K562 (cell line): ENCODE measurements around the gene NUP62CL. TPM values are rescaled to one million over a fixed set of nuclear protein-coding genes. Genes with fewer than 3 reads are reported as not detected.

ENCODE experiments used
- ARNT ChIP-seq, 2 experiments: fragments of 450-650 bp; IDR thresholded peaks; 2 replicates each; pipeline ENCODE4 v1.6.1; 2016; ENCODE audit warnings: mild to moderate bottlenecking in 1 of 2
- BRF1 ChIP-seq: IDR thresholded peaks from 3 replicates; pipeline ENCODE4 v1.6.1; 2011; ENCODE audit warnings: borderline replicate concordance, mild to moderate bottlenecking; ENCODE audit not compliant: insufficient read length; ENCODE audit errors: extremely low read depth
- CBX5 ChIP-seq: IDR thresholded peaks from 2 replicates; pipeline ENCODE4 v1.6.1; 2014; ENCODE audit warnings: low read depth, borderline replicate concordance
- E2F4 ChIP-seq: sonication (generic); formaldehyde crosslinking; IDR thresholded peaks from 2 replicates; pipeline ENCODE4 v1.8.0; 2022; ENCODE audit warnings: mild to moderate bottlenecking, low read depth, missing genetic modification reagents
- HDAC2 ChIP-seq: fragments of 450-650 bp; IDR thresholded peaks from 2 replicates; pipeline ENCODE4 v1.6.1; 2016; ENCODE audit warnings: mild to moderate bottlenecking
- MTF1 ChIP-seq: fragments of 250-450 bp; sonication (Bioruptor Pico); IDR thresholded peaks from 2 replicates; pipeline ENCODE4 v1.9.0; 2021; ENCODE audit warnings: moderate library complexity, mild to moderate bottlenecking, inconsistent platforms, borderline replicate concordance
- NCOA6 ChIP-seq: fragments of 450-650 bp; IDR thresholded peaks from 2 replicates; pipeline ENCODE4 v1.6.1; 2017; ENCODE audit warnings: mild to moderate bottlenecking
- NFXL1 ChIP-seq: fragments of 450-650 bp; formaldehyde crosslinking; IDR thresholded peaks from 2 replicates; pipeline ENCODE4 v1.4.0; 2021; ENCODE audit warnings: mild to moderate bottlenecking
- NR4A1 ChIP-seq, 2 experiments: fragments of 250-450 bp in 1 of 2; fragments of 450-650 bp in 1 of 2; sonication (Bioruptor Pico) in 1 of 2; IDR thresholded peaks; 2 replicates each; pipeline versions ENCODE4 v1.4.0 to v1.6.1; 2016 to 2020; ENCODE audit warnings: mild to moderate bottlenecking in 2 of 2, missing compliant biosample characterization in 1 of 2, missing genetic modification characterization in 1 of 2, moderate library complexity in 1 of 2
- PHF21A ChIP-seq: fragments of 450-650 bp; IDR thresholded peaks from 2 replicates; pipeline ENCODE4 v1.6.1; 2017; ENCODE audit warnings: low read depth, borderline replicate concordance
- PML ChIP-seq: IDR thresholded peaks from 2 replicates; pipeline ENCODE4 v1.6.1; 2012; ENCODE audit warnings: low read length, inconsistent platforms
- RBM14 ChIP-seq: fragments of 200-400 bp; formaldehyde crosslinking; IDR thresholded peaks from 2 replicates; pipeline ENCODE4 v1.6.1; 2018; ENCODE audit warnings: low read depth, mild to moderate bottlenecking, low read length, moderate library complexity, borderline replicate concordance; ENCODE audit not compliant: insufficient read depth
- RNF2 ChIP-seq: sonication (generic); IDR thresholded peaks from 2 replicates; pipeline ENCODE4 v1.6.1; 2016
- SIRT6 ChIP-seq: IDR thresholded peaks from one replicate; pipeline ENCODE4 v1.6.1; 2012; ENCODE audit warnings: low read depth, mild to moderate bottlenecking, control low read depth, inconsistent platforms, low read length, moderate library complexity
- TRIM24 ChIP-seq, 2 experiments: fragments of 450-650 bp; IDR thresholded peaks; 2 replicates each; pipeline ENCODE4 v1.6.1; 2016
- YY1 ChIP-seq, 3 experiments: IDR thresholded peaks; 2 replicates each; pipeline ENCODE4 v1.6.1; 2011; ENCODE audit warnings: low read length in 2 of 3, mild to moderate bottlenecking in 2 of 3, moderate library complexity in 2 of 3, borderline replicate concordance in 1 of 3, control low read depth in 1 of 3, low read depth in 1 of 3; ENCODE audit not compliant: insufficient read depth in 3 of 3, insufficient replicate concordance in 2 of 3, control insufficient read depth in 1 of 3, insufficient read length in 1 of 3; ENCODE audit errors: extremely low read depth in 1 of 3
- ZKSCAN8 ChIP-seq: fragments of 200-800 bp; sonication (Bioruptor generic); IDR thresholded peaks from 2 replicates; pipeline ENCODE4 v1.6.1; 2016; ENCODE audit warnings: missing genetic modification characterization, missing compliant biosample characterization
- ZNF717 ChIP-seq: fragments of 250-450 bp; sonication (Bioruptor Pico); IDR thresholded peaks from 2 replicates; pipeline ENCODE4 v1.5.0; 2021
- polyA plus RNA-seq, 8 experiments: library from polyadenylated mRNA; depleted of rRNA in 4 of 8; stranded (reverse) in 5 of 8; unstranded in 3 of 8; fragments of >200 nt; fragmentation: Nextera tagmentation in 2 of 8; fragmentation: Illumina TruSeq in 1 of 8; extraction: Ambion mirVana in 2 of 8; extraction: Trizol in 1 of 8; gene quantifications; 2 replicates each; pipeline versions ENCODE4 v1.2.1 to v1.2.3, GENCODE V29; 2011 to 2014; ENCODE audit warnings: inconsistent platforms in 1 of 8, missing spikeins in 1 of 8
- total RNA-seq, 7 experiments: library from RNA; depleted of rRNA in 6 of 7; stranded (reverse); fragments of >200 nt in 6 of 7; fragmentation: Illumina TruSeq in 2 of 7; extraction: Trizol in 2 of 7; gene quantifications; 2 replicates each; pipeline versions ENCODE4 v1.2.1 to v1.2.3, GENCODE V29; 2011 to 2021; ENCODE audit warnings: low replicate concordance in 1 of 7
- TF ChIP-seq, protein P1 (sequence below): fragments of 450-650 bp; formaldehyde crosslinking; IDR thresholded peaks from 2 replicates; pipeline ENCODE4 v1.4.0; 2022; ENCODE audit warnings: missing genetic modification characterization
- TF ChIP-seq, protein P2 (sequence below): fragments of 200-800 bp; sonication (Bioruptor generic); IDR thresholded peaks from 2 replicates; pipeline ENCODE4 v1.6.1; 2017; ENCODE audit warnings: missing genetic modification characterization, missing compliant biosample characterization

The NUP62CL gene
- total and polyA plus RNA-seq, 9 of the 15 experiments (the other 6 are each of a cell fraction or from before 2014, with no cell fraction given) = 29.7 to 101 (median 42.7) TPM

DNA sequence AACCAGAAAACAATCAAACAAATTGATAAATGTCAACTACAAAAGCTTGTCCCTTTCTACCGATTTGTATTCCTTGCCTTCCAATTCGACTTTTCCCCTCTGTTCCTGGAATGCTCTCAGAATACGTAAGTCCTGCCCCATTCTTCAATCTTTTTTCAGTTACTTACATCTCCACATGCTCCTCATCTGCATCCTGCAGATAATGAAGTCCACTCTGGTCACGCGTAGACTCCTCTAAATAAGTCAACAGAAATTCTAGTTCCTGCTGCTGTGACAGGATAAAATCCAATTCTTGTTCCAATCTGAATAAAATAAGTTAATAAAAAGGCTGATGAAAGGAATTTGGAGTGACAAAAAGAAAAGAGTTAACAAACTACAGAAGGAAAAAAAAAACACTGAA, 53.2 kb downstream of the NUP62CL start (continued):
- TF ChIP-seq MTF1 (no peak), NR4A1 (CRISPR knock-in tag; IDR thresholded peaks at IDR 0.05) (no peak), NR4A1 (tag; IDR thresholded peaks at IDR 0.05) (no peak), TRIM24 (IDR thresholded peaks at IDR 0.05) (peak in 1 of 2 experiments; percentile 20; a peak in 1 of 4 replicates), RNF2 (0 out of 2 replicates have a peak, but pooled peaks have one; percentile 34), CBX5 (no peak), SIRT6 (no peak), PHF21A (0 out of 2 replicates have a peak, but pooled peaks have one; percentile 14), PML (no peak), E2F4 (CRISPR knock-in tag) (no peak), ZNF717 (CRISPR knock-in tag) (no peak), YY1 (IDR thresholded peaks at IDR 0.05; ENCODE audit: borderline replicate concordance in 1 of 3, control insufficient read depth in 1 of 3, extremely low read depth in 1 of 3, insufficient read depth in 3 of 3, insufficient read length in 1 of 3, insufficient replicate concordance in 2 of 3, low read depth in 1 of 3, low read length in 2 of 3) (no peak), ARNT (IDR thresholded peaks at IDR 0.05) (peak in 1 of 2 experiments; percentile 33; a peak in 1 of 4 replicates), NFXL1 (CRISPR knock-in tag) (no peak), BRF1 (no peak), HDAC2 (peak; percentile 40; the same call in 1 of the 2 replicates), NCOA6 (no peak), ZKSCAN8 (CRISPR knock-in tag) (0 out of 2 replicates have a peak, but pooled peaks have one; percentile 40), RBM14 (no peak)
- TF ChIP-seq, protein P1, sequence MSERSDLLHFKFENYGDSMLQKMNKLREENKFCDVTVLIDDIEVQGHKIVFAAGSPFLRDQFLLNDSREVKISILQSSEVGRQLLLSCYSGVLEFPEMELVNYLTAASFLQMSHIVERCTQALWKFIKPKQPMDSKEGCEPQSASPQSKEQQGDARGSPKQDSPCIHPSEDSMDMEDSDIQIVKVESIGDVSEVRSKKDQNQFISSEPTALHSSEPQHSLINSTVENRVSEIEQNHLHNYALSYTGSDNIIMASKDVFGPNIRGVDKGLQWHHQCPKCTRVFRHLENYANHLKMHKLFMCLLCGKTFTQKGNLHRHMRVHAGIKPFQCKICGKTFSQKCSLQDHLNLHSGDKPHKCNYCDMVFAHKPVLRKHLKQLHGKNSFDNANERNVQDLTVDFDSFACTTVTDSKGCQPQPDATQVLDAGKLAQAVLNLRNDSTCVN (CRISPR knock-in tag) = no peak
- TF ChIP-seq, protein P2, sequence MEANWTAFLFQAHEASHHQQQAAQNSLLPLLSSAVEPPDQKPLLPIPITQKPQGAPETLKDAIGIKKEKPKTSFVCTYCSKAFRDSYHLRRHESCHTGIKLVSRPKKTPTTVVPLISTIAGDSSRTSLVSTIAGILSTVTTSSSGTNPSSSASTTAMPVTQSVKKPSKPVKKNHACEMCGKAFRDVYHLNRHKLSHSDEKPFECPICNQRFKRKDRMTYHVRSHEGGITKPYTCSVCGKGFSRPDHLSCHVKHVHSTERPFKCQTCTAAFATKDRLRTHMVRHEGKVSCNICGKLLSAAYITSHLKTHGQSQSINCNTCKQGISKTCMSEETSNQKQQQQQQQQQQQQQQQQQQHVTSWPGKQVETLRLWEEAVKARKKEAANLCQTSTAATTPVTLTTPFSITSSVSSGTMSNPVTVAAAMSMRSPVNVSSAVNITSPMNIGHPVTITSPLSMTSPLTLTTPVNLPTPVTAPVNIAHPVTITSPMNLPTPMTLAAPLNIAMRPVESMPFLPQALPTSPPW = 0 out of 2 replicates have a peak, but pooled peaks have one; percentile 12
